ENCODE results near the gene TBKBP1. TPM values are rescaled to one million over a fixed set of nuclear protein-coding genes. Genes with fewer than 3 reads are reported as not detected.
"Not testable (repeated sequence)": the region's sequence is repeated elsewhere in the genome, so short reads cannot be mapped to it uniquely, and the experiment has no call there.

TBKBP1 gene
- polyA plus RNA-seq, 2 of the 4 experiments (the other 2 are of a cell fraction), result 3.4 to 9.3 TPM

- TF ChIP-seq ATOH8 (CRISPR knock-in tag; IDR thresholded peaks at IDR 0.05; ENCODE audit: low read depth) (no peak), CHD2 (IDR thresholded peaks at IDR 0.05; ENCODE audit: low read length, partially characterized antibody) (no peak)
- DNase-seq (ENCODE audit: low read depth in 1 of 2, low spot score in 1 of 2), result no peak
- Histone ChIP-seq H3K4me3 (no peak overlapping the region), H3K27ac (no peak overlapping the region), H3K9me3 (no peaks in the 10 kb centered on the region), H3K4me2 (no peak overlapping the region), H3K4me1 (no peaks in the 10 kb centered on the region)
- CTCF ChIA-PET, result interaction anchor here (0.6 to 9.4 kb wide), 9 partner anchors 14 to 129 kb away, joined by 3 to 106 read pairs (median 4); no protein-coding TSS in a partner anchor
- POLR2A ChIA-PET, result no interaction called here
- no peak for FAIRE-seq
- ATAC-seq, result no peak
- WGBS (ENCODE audit: missing lambda C conversion rate), result 77% methylated on average over 7 of the region's 7 CpGs
Measured at GRCh38 chr17:47678196-47678595, 15.8 kb upstream of the TBKBP1 start.

GRCh38 chr17:47682138-47682537 lies 11.8 kb upstream of the TBKBP1 start:
- TF ChIP-seq ELK1 (IDR thresholded peaks at IDR 0.05; ENCODE audit: low read depth, low read length), result no peak
- TF ChIP-seq MAFK (IDR thresholded peaks at IDR 0.05; ENCODE audit: partially characterized antibody), result peak; percentile 93
- ATAC-seq (no peak), DNase-seq (ENCODE audit: low read depth in 1 of 2, low spot score in 1 of 2) (no peak), FAIRE-seq (no peak)
- POLR2A ChIA-PET, result interaction anchor here (1.0 kb wide), 1 partner anchor 11 kb away, joined by 3 read pairs; no protein-coding TSS in a partner anchor
- CTCF ChIA-PET, result interaction anchor here (9.4 kb wide), 1 partner anchor 18 kb away, joined by 106 read pairs; no protein-coding TSS in a partner anchor
- 91% methylated on average over 2 of the region's 2 CpGs for WGBS (ENCODE audit: missing lambda C conversion rate)
- H3K4me2 ChIP-seq, result no peak overlapping the region
- H3K4me1 ChIP-seq, result peaks cover 23% of the 10 kb centered on the region; the same call in 2 of the 3 replicates
- H3K4me3 ChIP-seq, result no peak overlapping the region
- no peak overlapping the region for H3K27ac ChIP-seq
- H3K9me3 ChIP-seq, result no peaks in the 10 kb centered on the region

GRCh38 chr17:47682727-47683126 lies 11.2 kb upstream of the TBKBP1 start:
- POLR2A ChIA-PET, result interaction anchor here (1.0 kb wide), 1 partner anchor 11 kb away, joined by 3 read pairs; no protein-coding TSS in a partner anchor
- CTCF ChIA-PET, result interaction anchor here (0.7 to 9.4 kb wide), 2 partner anchors 18 to 1130 kb away, joined by 3 to 106 read pairs; no protein-coding TSS in a partner anchor
- not testable (repeated sequence) for DNase-seq (ENCODE audit: low read depth in 1 of 2, low spot score in 1 of 2); H3K27ac ChIP-seq; FAIRE-seq; H3K4me3 ChIP-seq; H3K4me2 ChIP-seq; H3K9me3 ChIP-seq; ATAC-seq
- WGBS (ENCODE audit: missing lambda C conversion rate), result 86% methylated on average over 4 of the region's 4 CpGs
- H3K4me1 ChIP-seq, result peaks cover 28% of the 10 kb centered on the region; the same call in 2 of the 3 replicates

- Histone ChIP-seq H3K4me1 (peaks cover 29% of the 10 kb centered on the region; the same call in 2 of the 3 replicates), H3K4me2 (no peak overlapping the region), H3K4me3 (no peak overlapping the region), H3K27ac (no peak overlapping the region), H3K9me3 (no peaks in the 10 kb centered on the region)
- no peak for DNase-seq (ENCODE audit: low read depth in 1 of 2, low spot score in 1 of 2)
- ATAC-seq, result no peak
- CTCF ChIA-PET, result interaction anchor here (0.6 to 3.0 kb wide), 8 partner anchors 10 to 117 kb away, joined by 3 to 13 read pairs (median 3); partner anchors contain the start of gene TBKBP1
- no peak for FAIRE-seq
- WGBS (ENCODE audit: missing lambda C conversion rate), result 96% methylated on average over 4 of the region's 4 CpGs
- POLR2A ChIA-PET, result interaction anchor here (1.0 kb wide), 1 partner anchor 20 kb away, joined by 6 read pairs; no protein-coding TSS in a partner anchor
- TF ChIP-seq MYC (IDR thresholded peaks at IDR 0.05; ENCODE audit: borderline replicate concordance, low read length), result no peak
- no peak for TF ChIP-seq ZNF302 (CRISPR knock-in tag; IDR thresholded peaks at IDR 0.05)
- TF ChIP-seq BCL3 (IDR thresholded peaks at IDR 0.05), result no peak
- no peak for TF ChIP-seq MAX (IDR thresholded peaks at IDR 0.05)
- TF ChIP-seq USF2 (IDR thresholded peaks at IDR 0.05), result no peak
- TF ChIP-seq HEYL (CRISPR knock-in tag; IDR thresholded peaks at IDR 0.05), result no peak
- no peak for TF ChIP-seq HOXB5 (CRISPR knock-in tag; IDR thresholded peaks at IDR 0.05)
- TF ChIP-seq KDM5A (IDR thresholded peaks at IDR 0.05), result no peak
- no peak for TF ChIP-seq CHD2 (IDR thresholded peaks at IDR 0.05; ENCODE audit: low read length, partially characterized antibody)
- TF ChIP-seq MAZ (IDR thresholded peaks at IDR 0.05; ENCODE audit: borderline replicate concordance, low read depth, low read length), result no peak
- no peak for TF ChIP-seq TFCP2L1 (CRISPR knock-in tag; IDR thresholded peaks at IDR 0.05)
- no peak for TF ChIP-seq JUNB (IDR thresholded peaks at IDR 0.05)
- TF ChIP-seq FOXS1 (CRISPR knock-in tag; IDR thresholded peaks at IDR 0.05), result no peak
- no peak for TF ChIP-seq POLR2A (IDR thresholded peaks at IDR 0.05; ENCODE audit: low read length)
- TF ChIP-seq NPAS2 (CRISPR knock-in tag; IDR thresholded peaks at IDR 0.05; ENCODE audit: borderline replicate concordance), result no peak
- TF ChIP-seq REST (IDR thresholded peaks at IDR 0.05), result no peak
- TF ChIP-seq FOSB (CRISPR knock-in tag; IDR thresholded peaks at IDR 0.05), result no peak
Measured at GRCh38 chr17:47684025-47684424, 9.9 kb upstream of the TBKBP1 start.

All from A549 (cell line).